ENCODE measurements around the gene CCS. TPM values are rescaled to one million over a fixed set of nuclear protein-coding genes. Genes with fewer than 3 reads are reported as not detected.

The CCS gene
- total and polyA plus RNA-seq, 10 donors: 32.8 to 161 (median 44.5) TPM

GRCh38 chr11:66607126-66607834, 14.3 kb downstream of the CCS start:
- H3K4me3 ChIP-seq: no peak overlapping the region
- whole genome bisulfite sequencing, 5 donors: 59 to 76% (median 72%) methylated on average over 8 of the region's 8 CpGs
- intact Hi-C loops (cut with DNase I; ENCODE audit: low total_unique reads): no loop called here
- peak overlapping the region in 6 of 8 donors; percentile 4 to 81 (median 66) for H3K27ac ChIP-seq
- DNase-seq: no peak
- TF ChIP-seq POLR2A (IDR thresholded peaks at IDR 0.05): no peak
- peak in 1 of 3 donors; percentile 23 for TF ChIP-seq POLR2AphosphoS5 (IDR thresholded peaks at IDR 0.05)
- H3K9me3 ChIP-seq: no peaks in the 10 kb centered on the region
- peaks cover 0 to 52% (median 22%) of the 10 kb centered on the region in 6 donors for H3K36me3 ChIP-seq
- no peaks in the 10 kb centered on the region for H3K27me3 ChIP-seq (replicated peaks in 1 of 7)
- peaks cover 6 to 60% (median 46%) of the 10 kb centered on the region in 6 donors for H3K4me1 ChIP-seq

GRCh38 chr11:66609721-66610617, 17.0 kb downstream of the CCS start:
- no peaks in the 10 kb centered on the region for H3K9me3 ChIP-seq
- peaks cover 6 to 58% (median 47%) of the 10 kb centered on the region in 6 donors for H3K4me1 ChIP-seq
- intact Hi-C loops (cut with DNase I; ENCODE audit: low total_unique reads): no loop called here
- no peaks in the 10 kb centered on the region for H3K27me3 ChIP-seq (replicated peaks in 1 of 7)
- peaks cover 0 to 25% (median 14%) of the 10 kb centered on the region in 6 donors for H3K36me3 ChIP-seq
- 42 to 58% (median 46%) methylated on average over 4 of the region's 4 CpGs for WGBS, 5 donors
- no peak for TF ChIP-seq CTCF (IDR thresholded peaks at IDR 0.05 in 8 of 11, conservative IDR thresholded peaks at IDR 0.05 in 3 of 11)
- TF ChIP-seq POLR2AphosphoS5 (IDR thresholded peaks at IDR 0.05): no peak
- no peak for TF ChIP-seq POLR2A (IDR thresholded peaks at IDR 0.05)
- H3K4me3 ChIP-seq: no peak overlapping the region
- no peak for DNase-seq
- H3K27ac ChIP-seq: peak overlapping the region in 7 of 8 donors; percentile 16 to 81 (median 62)

- intact Hi-C loops (cut with DNase I; ENCODE audit: low total_unique reads): no loop called here
- Histone ChIP-seq H3K27me3 (replicated peaks in 1 of 7) (no peaks in the 10 kb centered on the region), H3K4me3 (no peak overlapping the region), H3K4me1 (peaks cover 6 to 66% (median 51%) of the 10 kb centered on the region in 6 donors), H3K36me3 (no peaks in the 10 kb centered on the region), H3K27ac (peak overlapping the region in 1 of 8 donors; percentile 81), H3K9me3 (no peaks in the 10 kb centered on the region)
- 88 to 100% (median 92%) methylated on average over 1 of the region's 1 CpG for WGBS, 5 donors
- no peak for DNase-seq
- TF ChIP-seq POLR2AphosphoS5 (IDR thresholded peaks at IDR 0.05): no peak
- TF ChIP-seq CTCF (IDR thresholded peaks at IDR 0.05 in 8 of 11, conservative IDR thresholded peaks at IDR 0.05 in 3 of 11): no peak
- no peak for TF ChIP-seq POLR2A (IDR thresholded peaks at IDR 0.05)
Measured at GRCh38 chr11:66612458-66612857, 19.5 kb downstream of the CCS start.

- Histone ChIP-seq H3K9me3 (no peaks in the 10 kb centered on the region), H3K27ac (no peak overlapping the region), H3K4me3 (no peak overlapping the region), H3K27me3 (replicated peaks in 1 of 7) (no peaks in the 10 kb centered on the region), H3K36me3 (peaks cover 0 to 9% (median 0%) of the 10 kb centered on the region in 6 donors), H3K4me1 (peaks cover 18 to 68% (median 56%) of the 10 kb centered on the region in 6 donors)
- intact Hi-C loops (cut with DNase I; ENCODE audit: low total_unique reads): no loop called here
- no peak for DNase-seq
- WGBS, 5 donors: 94 to 98% (median 96%) methylated on average over 13 of the region's 13 CpGs
- TF ChIP-seq POLR2A (IDR thresholded peaks at IDR 0.05) (no peak), POLR2AphosphoS5 (IDR thresholded peaks at IDR 0.05) (peak in 1 of 3 donors; percentile 19), CTCF (IDR thresholded peaks at IDR 0.05 in 8 of 11, conservative IDR thresholded peaks at IDR 0.05 in 3 of 11) (no peak)
Measured at GRCh38 chr11:66614073-66614472, 21.1 kb downstream of the CCS start.

Data from spleen (tissue), 11 donors.